ENCODE data around the gene MED16.

- TF ChIP-seq EZH2 (IDR thresholded peaks at IDR 0.05; ENCODE audit: low read length, missing control alignments) (no peak), CTCF (conservative IDR thresholded peaks at IDR 0.05 in 1 of 2, IDR thresholded peaks at IDR 0.05 in 1 of 2; ENCODE audit: low read depth in 1 of 2, low read length in 2 of 2) (no peak)
Observed at GRCh38 chr19:896999-897398, 4.0 kb upstream of the MED16 start.
